ENCODE data around the gene SNAP25. TPM values are rescaled to one million over a fixed set of nuclear protein-coding genes. Genes with fewer than 3 reads are reported as not detected.

The SNAP25 gene
- total RNA-seq, 2 experiments from 2014 or later = not detected

GRCh38 chr20:10318291-10319024 is 99.8 kb downstream of the SNAP25 start:
- DNase-seq (no peak), ATAC-seq (no peak)
- no peaks in the 10 kb centered on the region for H3K9me3 Mint-ChIP-seq (ENCODE audit: insufficient read depth)
- peaks cover 8% of the 10 kb centered on the region for H3K27me3 Mint-ChIP-seq (ENCODE audit: low read depth)
- ChIA-PET CTCF (no interaction called here), POLR2A (no interaction called here)
- H3K4me1 Mint-ChIP-seq (ENCODE audit: low read depth) = peaks cover 3% of the 10 kb centered on the region
- H3K27ac Mint-ChIP-seq = no peak overlapping the region
- no peak overlapping the region for H3K4me3 Mint-ChIP-seq
- no peaks in the 10 kb centered on the region for H3K36me3 Mint-ChIP-seq (ENCODE audit: low read depth)

GRCh38 chr20:10319855-10320254 is 101.2 kb downstream of the SNAP25 start:
- Mint-ChIP-seq H3K4me1 (ENCODE audit: low read depth) (peaks cover 3% of the 10 kb centered on the region), H3K36me3 (ENCODE audit: low read depth) (no peaks in the 10 kb centered on the region), H3K27ac (no peak overlapping the region), H3K9me3 (ENCODE audit: insufficient read depth) (no peaks in the 10 kb centered on the region), H3K4me3 (no peak overlapping the region), H3K27me3 (ENCODE audit: low read depth) (peaks cover 5% of the 10 kb centered on the region)
- ChIA-PET CTCF (interaction anchor here (0.8 kb wide), 1 partner anchor 108 kb away, joined by 3 read pairs; no protein-coding TSS in a partner anchor), POLR2A (no interaction called here)
- DNase-seq = no peak
- no peak for ATAC-seq

GRCh38 chr20:10321138-10321717 is 102.6 kb downstream of the SNAP25 start:
- peaks cover 5% of the 10 kb centered on the region for H3K27me3 Mint-ChIP-seq (ENCODE audit: low read depth)
- ATAC-seq (no peak), DNase-seq (no peak)
- H3K4me3 Mint-ChIP-seq = no peak overlapping the region
- H3K36me3 Mint-ChIP-seq (ENCODE audit: low read depth) = no peaks in the 10 kb centered on the region
- ChIA-PET CTCF (interaction anchor here (1.3 kb wide), 1 partner anchor 106 kb away, joined by 3 read pairs; no protein-coding TSS in a partner anchor), POLR2A (no interaction called here)
- H3K9me3 Mint-ChIP-seq (ENCODE audit: insufficient read depth) = no peaks in the 10 kb centered on the region
- H3K4me1 Mint-ChIP-seq (ENCODE audit: low read depth) = peaks cover 3% of the 10 kb centered on the region
- no peak overlapping the region for H3K27ac Mint-ChIP-seq

- Mint-ChIP-seq H3K4me3 (no peak overlapping the region), H3K27me3 (ENCODE audit: low read depth) (peaks cover 5% of the 10 kb centered on the region), H3K36me3 (ENCODE audit: low read depth) (no peaks in the 10 kb centered on the region), H3K27ac (no peak overlapping the region), H3K9me3 (ENCODE audit: insufficient read depth) (no peaks in the 10 kb centered on the region), H3K4me1 (ENCODE audit: low read depth) (peaks cover 3% of the 10 kb centered on the region)
- ChIA-PET POLR2A (no interaction called here), CTCF (no interaction called here)
- ATAC-seq (no peak), DNase-seq (no peak)
These were observed 103.7 kb downstream of the SNAP25 start for GRCh38 chr20:10322073-10323012.

GRCh38 chr20:10323729-10324128 is 105.1 kb downstream of the SNAP25 start:
- Mint-ChIP-seq H3K27me3 (ENCODE audit: low read depth) (peaks cover 5% of the 10 kb centered on the region), H3K36me3 (ENCODE audit: low read depth) (no peaks in the 10 kb centered on the region), H3K27ac (no peak overlapping the region), H3K4me1 (ENCODE audit: low read depth) (no peaks in the 10 kb centered on the region), H3K9me3 (ENCODE audit: insufficient read depth) (no peaks in the 10 kb centered on the region), H3K4me3 (no peak overlapping the region)
- DNase-seq (no peak), ATAC-seq (no peak)
- POLR2A ChIA-PET = no interaction called here
- CTCF ChIA-PET = interaction anchor here (0.9 kb wide), 1 partner anchor 8 kb away, joined by 3 read pairs; no protein-coding TSS in a partner anchor

- no peak overlapping the region for H3K4me3 Mint-ChIP-seq
- no peaks in the 10 kb centered on the region for H3K36me3 Mint-ChIP-seq (ENCODE audit: low read depth)
- no peaks in the 10 kb centered on the region for H3K9me3 Mint-ChIP-seq (ENCODE audit: insufficient read depth)
- ChIA-PET POLR2A (no interaction called here), CTCF (interaction anchor here (0.9 kb wide), 1 partner anchor 8 kb away, joined by 3 read pairs; no protein-coding TSS in a partner anchor)
- no peak overlapping the region for H3K27ac Mint-ChIP-seq
- no peaks in the 10 kb centered on the region for H3K4me1 Mint-ChIP-seq (ENCODE audit: low read depth)
- DNase-seq = no peak
- H3K27me3 Mint-ChIP-seq (ENCODE audit: low read depth) = peaks cover 5% of the 10 kb centered on the region
- no peak for ATAC-seq
These were observed 105.7 kb downstream of the SNAP25 start for GRCh38 chr20:10324198-10324847.

GRCh38 chr20:10328897-10329255 is 110.2 kb downstream of the SNAP25 start:
- H3K4me1 Mint-ChIP-seq (ENCODE audit: low read depth) = no peaks in the 10 kb centered on the region
- no peak overlapping the region for H3K27ac Mint-ChIP-seq
- no peak overlapping the region for H3K4me3 Mint-ChIP-seq
- POLR2A ChIA-PET = no interaction called here
- ATAC-seq (no peak), DNase-seq (no peak)
- peaks cover 12% of the 10 kb centered on the region for H3K27me3 Mint-ChIP-seq (ENCODE audit: low read depth)
- CTCF ChIA-PET = no interaction called here
- no peaks in the 10 kb centered on the region for H3K36me3 Mint-ChIP-seq (ENCODE audit: low read depth)
- no peaks in the 10 kb centered on the region for H3K9me3 Mint-ChIP-seq (ENCODE audit: insufficient read depth)

- no peaks in the 10 kb centered on the region for H3K4me1 Mint-ChIP-seq (ENCODE audit: low read depth)
- H3K4me3 Mint-ChIP-seq = no peak overlapping the region
- no peaks in the 10 kb centered on the region for H3K9me3 Mint-ChIP-seq (ENCODE audit: insufficient read depth)
- H3K36me3 Mint-ChIP-seq (ENCODE audit: low read depth) = no peaks in the 10 kb centered on the region
- ChIA-PET POLR2A (no interaction called here), CTCF (no interaction called here)
- ATAC-seq (no peak), DNase-seq (no peak)
- H3K27me3 Mint-ChIP-seq (ENCODE audit: low read depth) = peaks cover 12% of the 10 kb centered on the region
- H3K27ac Mint-ChIP-seq = no peak overlapping the region
These were observed 110.9 kb downstream of the SNAP25 start for GRCh38 chr20:10329387-10330005.

GRCh38 chr20:10330071-10330470 is 111.4 kb downstream of the SNAP25 start:
- H3K4me3 Mint-ChIP-seq = no peak overlapping the region

GRCh38 chr20:10332656-10333415 is 114.2 kb downstream of the SNAP25 start:
- CTCF ChIA-PET = no interaction called here

More at GRCh38 chr20:10330071-10330470, 111.4 kb downstream of the SNAP25 start:
- POLR2A ChIA-PET = no interaction called here
- CTCF ChIA-PET = no interaction called here
- DNase-seq (no peak), ATAC-seq (no peak)
- Mint-ChIP-seq H3K4me1 (ENCODE audit: low read depth) (no peaks in the 10 kb centered on the region), H3K27me3 (ENCODE audit: low read depth) (peaks cover 12% of the 10 kb centered on the region), H3K27ac (no peak overlapping the region), H3K9me3 (ENCODE audit: insufficient read depth) (no peaks in the 10 kb centered on the region), H3K36me3 (ENCODE audit: low read depth) (no peaks in the 10 kb centered on the region)

More at GRCh38 chr20:10332656-10333415, 114.2 kb downstream of the SNAP25 start:
- DNase-seq = no peak
- Mint-ChIP-seq H3K4me1 (ENCODE audit: low read depth) (no peaks in the 10 kb centered on the region), H3K27ac (no peak overlapping the region), H3K36me3 (ENCODE audit: low read depth) (no peaks in the 10 kb centered on the region), H3K9me3 (ENCODE audit: insufficient read depth) (no peaks in the 10 kb centered on the region), H3K4me3 (no peak overlapping the region), H3K27me3 (ENCODE audit: low read depth) (peaks cover 19% of the 10 kb centered on the region)
- ATAC-seq = no peak
- POLR2A ChIA-PET = no interaction called here
